Activated CD8-positive, alpha-beta T cell treated with anti-CD3 and anti-CD28 coated beads, Interleukin-2, amount 10 ng/mL, durations not matched to agents 7 days and 5 days (primary cell): Measurements from ENCODE around the gene ATP4B. TPM values are rescaled to one million over a fixed set of nuclear protein-coding genes. Genes with fewer than 3 reads are reported as not detected.

Experiments used
- ATAC-seq: fragments of 150-1000 bp; cut with Tn5 transposase; one replicate; pipeline ENCODE4 v1.10.0; 2021; ENCODE audit warnings: moderate library complexity
- CTCF ChIA-PET: fragments of 350-600 bp; sonication (Branson Sonifier 250); formaldehyde crosslinking; loops from one replicate; lab custom pipeline; 2021; ENCODE audit warnings: antibody characterized with exemption; lab: Charles Lee
- POLR2A ChIA-PET: fragments of 350-600 bp; sonication (Branson Sonifier 250); formaldehyde crosslinking; loops from one replicate; lab custom pipeline; 2021; ENCODE audit warnings: antibody characterized with exemption; lab: Charles Lee
- DNase-seq: peaks from one replicate; pipeline ENCODE4 v3.0.0-alpha.2; 2020
- H3K27ac Mint-ChIP-seq: one replicate; pipeline ENCODE4 v1.8.0; 2021; ENCODE audit warnings: mild to moderate bottlenecking, mixed read lengths
- H3K27me3 Mint-ChIP-seq: one replicate; pipeline ENCODE4 v1.8.0; 2021; ENCODE audit warnings: low read depth, mixed read lengths
- H3K36me3 Mint-ChIP-seq: one replicate; pipeline ENCODE4 v1.8.0; 2021; ENCODE audit warnings: low read depth, mixed read lengths
- H3K4me1 Mint-ChIP-seq: one replicate; pipeline ENCODE4 v1.8.0; 2021; ENCODE audit warnings: low read depth, mixed read lengths
- H3K4me3 Mint-ChIP-seq: one replicate; pipeline ENCODE4 v1.8.0; 2021; ENCODE audit warnings: mild to moderate bottlenecking, mixed read lengths
- H3K9me3 Mint-ChIP-seq: one replicate; pipeline ENCODE4 v1.8.0; 2022; ENCODE audit warnings: mixed read lengths; ENCODE audit not compliant: insufficient read depth
- total RNA-seq, 2 experiments: library from RNA; stranded (reverse); gene quantifications; one replicate each; pipeline ENCODE4 v1.2.3, GENCODE V29; 2021

ATP4B gene
- total RNA-seq, 2 experiments from 2014 or later = not detected

DNA sequence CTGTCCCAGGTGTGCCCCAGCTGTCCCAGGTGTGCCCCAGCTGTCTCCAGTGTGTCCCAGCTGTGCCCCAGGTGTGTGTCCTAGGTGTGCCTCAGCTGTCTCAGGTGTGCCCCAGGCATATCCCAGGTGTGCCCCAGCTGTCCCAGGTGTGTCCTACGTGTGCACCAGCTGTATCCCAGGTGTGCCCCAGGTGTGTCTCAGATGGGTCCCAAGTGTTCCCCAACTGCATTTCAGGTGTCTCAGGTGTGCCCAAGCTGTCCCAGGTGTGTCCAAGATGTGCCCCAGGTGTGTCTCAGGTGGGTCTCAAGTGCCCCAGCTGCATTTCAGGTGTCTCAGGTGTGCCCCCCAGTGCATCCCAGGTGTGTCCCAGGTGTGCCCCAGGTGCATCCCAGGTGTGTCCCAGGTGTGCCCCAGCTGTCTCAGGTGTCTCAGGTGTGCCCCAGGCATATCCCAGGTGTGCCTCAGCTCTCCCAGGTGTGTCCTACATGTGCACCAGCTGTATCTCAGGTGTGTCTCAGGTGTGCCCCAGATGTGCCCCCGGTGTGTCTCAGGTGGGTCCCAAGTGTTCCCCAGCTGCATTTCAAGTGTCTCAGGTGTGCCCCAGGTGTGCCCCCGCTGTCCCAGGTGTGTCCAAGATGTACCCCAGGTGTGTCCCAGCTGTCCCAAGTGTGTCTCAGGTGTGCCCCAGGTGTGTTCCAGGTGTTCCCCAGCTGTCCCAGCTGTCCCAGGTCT is 7.8 kb upstream of the ATP4B start:
- H3K9me3 Mint-ChIP-seq = peaks cover 11% of the 10 kb centered on the region
- no peaks in the 10 kb centered on the region for H3K4me1 Mint-ChIP-seq
- no peak for DNase-seq
- CTCF ChIA-PET = no interaction called here
- ATAC-seq = no peak
- peaks cover 5% of the 10 kb centered on the region for H3K27me3 Mint-ChIP-seq
- H3K4me3 Mint-ChIP-seq = no peak overlapping the region
- POLR2A ChIA-PET = interaction anchor here (0.9 kb wide), 1 partner anchor 59 kb away, joined by 3 read pairs; no protein-coding TSS in a partner anchor
- no peaks in the 10 kb centered on the region for H3K36me3 Mint-ChIP-seq
- no peak overlapping the region for H3K27ac Mint-ChIP-seq

DNA sequence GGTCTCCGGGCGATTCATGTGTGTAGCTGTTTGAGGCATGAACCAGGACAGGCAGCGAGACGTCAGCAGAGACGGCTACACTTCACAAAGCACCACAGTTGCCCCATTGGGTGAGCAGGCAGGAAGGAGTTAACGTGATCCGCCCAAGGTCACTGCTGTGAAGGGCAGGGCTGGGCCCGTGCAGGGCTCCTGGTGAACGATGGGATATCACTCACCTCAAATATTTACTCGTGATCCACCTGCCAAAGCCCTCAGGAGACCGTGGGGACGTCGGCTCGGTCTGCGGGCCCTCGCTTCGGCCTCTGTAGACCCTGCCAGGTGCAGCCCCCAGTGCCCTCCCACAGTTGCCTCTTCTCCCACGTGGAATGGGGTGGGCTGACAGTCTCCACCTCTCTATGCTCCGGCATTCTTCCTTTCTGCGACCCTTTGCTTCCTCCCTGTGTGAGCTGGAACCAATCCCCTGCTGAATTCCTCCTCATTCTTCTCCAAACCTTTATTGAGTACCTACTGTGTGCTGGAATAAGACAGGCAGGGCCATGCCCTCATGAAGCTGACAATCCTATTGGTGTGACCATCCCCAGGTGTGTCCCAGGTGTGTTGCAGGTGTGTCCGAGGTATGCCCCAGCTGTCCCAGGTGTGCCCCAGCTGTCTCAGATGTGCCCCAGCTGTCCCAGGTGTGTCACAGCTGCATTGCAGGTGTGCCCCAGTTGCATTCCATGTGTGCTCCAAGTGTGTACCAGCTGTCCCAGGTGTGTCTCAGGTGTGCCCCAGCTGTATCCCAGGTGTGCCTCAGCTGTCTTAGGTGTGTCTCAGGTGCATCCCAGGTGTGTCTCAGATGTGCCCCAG is 7.0 kb upstream of the ATP4B start:
- no peak overlapping the region for H3K27ac Mint-ChIP-seq
- peaks cover 11% of the 10 kb centered on the region for H3K9me3 Mint-ChIP-seq
- peak; percentile 15 for ATAC-seq
- peaks cover 5% of the 10 kb centered on the region for H3K27me3 Mint-ChIP-seq
- ChIA-PET POLR2A (interaction anchor here (0.9 kb wide), 1 partner anchor 60 kb away, joined by 3 read pairs; no protein-coding TSS in a partner anchor), CTCF (no interaction called here)
- no peak overlapping the region for H3K4me3 Mint-ChIP-seq
- no peak for DNase-seq
- H3K4me1 Mint-ChIP-seq = no peaks in the 10 kb centered on the region
- no peaks in the 10 kb centered on the region for H3K36me3 Mint-ChIP-seq

DNA sequence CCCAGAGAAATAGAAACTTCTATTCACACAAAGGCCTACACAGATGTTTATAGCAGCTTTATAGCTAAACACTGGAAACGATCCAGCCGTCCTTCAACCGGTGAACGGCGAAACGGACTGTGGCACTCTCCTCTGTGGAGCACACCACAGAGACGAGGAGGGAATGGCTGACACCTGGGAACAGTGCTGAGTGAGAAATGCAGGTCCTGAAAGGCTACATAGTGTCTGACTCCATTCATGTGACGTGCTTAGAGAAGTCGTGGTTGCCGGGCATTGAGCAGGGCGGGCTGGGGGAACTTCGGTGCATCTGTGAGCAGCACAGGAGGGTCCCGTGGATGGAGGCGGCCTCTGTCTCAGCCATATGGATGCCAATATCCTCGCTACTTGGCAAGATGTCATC is 5.9 kb upstream of the ATP4B start:
- ATAC-seq = no peak
- Mint-ChIP-seq H3K36me3 (no peaks in the 10 kb centered on the region), H3K27me3 (peaks cover 5% of the 10 kb centered on the region), H3K4me3 (no peak overlapping the region), H3K4me1 (no peaks in the 10 kb centered on the region), H3K27ac (no peak overlapping the region), H3K9me3 (peaks cover 11% of the 10 kb centered on the region)
- ChIA-PET POLR2A (no interaction called here), CTCF (interaction anchor here (0.6 kb wide), 1 partner anchor 61 kb away, joined by 3 read pairs; no protein-coding TSS in a partner anchor)
- DNase-seq = no peak

DNA sequence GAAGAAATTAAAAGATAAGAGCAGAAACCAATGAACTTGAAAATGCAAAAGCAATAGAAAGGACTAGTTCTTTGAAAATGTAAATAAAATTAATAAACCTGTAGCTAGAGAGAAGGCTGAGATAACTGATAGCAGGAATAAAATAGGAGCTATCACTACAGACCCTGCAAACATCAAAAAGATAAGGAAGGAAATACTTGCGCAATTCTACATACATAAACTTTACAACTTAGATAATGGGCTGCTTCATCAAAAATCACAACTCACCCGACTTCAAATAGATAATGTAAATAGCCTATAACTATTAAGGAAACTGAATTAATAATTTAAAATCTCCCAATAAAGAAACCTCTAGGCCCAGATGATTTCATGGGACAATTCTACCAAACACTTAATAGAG is 3.5 kb upstream of the ATP4B start:
- DNase-seq = no peak
- H3K9me3 Mint-ChIP-seq = peaks cover 11% of the 10 kb centered on the region
- ATAC-seq = no peak
- H3K27me3 Mint-ChIP-seq = peaks cover 5% of the 10 kb centered on the region
- H3K36me3 Mint-ChIP-seq = no peaks in the 10 kb centered on the region
- no peaks in the 10 kb centered on the region for H3K4me1 Mint-ChIP-seq
- ChIA-PET CTCF (no interaction called here), POLR2A (no interaction called here)
- no peak overlapping the region for H3K4me3 Mint-ChIP-seq
- no peak overlapping the region for H3K27ac Mint-ChIP-seq

DNA sequence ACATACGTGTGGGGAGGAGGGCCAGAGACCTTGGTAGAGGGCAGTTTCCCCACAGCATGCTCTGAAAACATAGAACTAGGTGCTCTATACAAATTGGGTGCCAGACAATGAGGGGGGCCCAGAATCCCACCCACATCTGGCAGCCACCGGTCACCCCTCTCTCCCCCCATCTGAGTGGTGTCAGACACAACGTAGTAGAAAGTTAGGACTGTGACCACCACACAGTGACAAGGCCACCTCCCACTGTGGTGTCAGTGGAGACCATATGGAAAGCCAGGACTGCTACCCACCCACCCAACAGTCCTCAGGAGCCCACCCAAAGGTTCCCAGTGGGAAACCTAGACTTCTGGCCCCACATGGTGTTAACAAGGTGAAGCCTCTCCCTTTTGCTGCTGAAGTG is 2.1 kb upstream of the ATP4B start:
- ChIA-PET CTCF (no interaction called here), POLR2A (no interaction called here)
- peaks cover 11% of the 10 kb centered on the region for H3K9me3 Mint-ChIP-seq
- ATAC-seq = no peak
- H3K36me3 Mint-ChIP-seq = no peaks in the 10 kb centered on the region
- H3K4me3 Mint-ChIP-seq = no peak overlapping the region
- H3K4me1 Mint-ChIP-seq = no peaks in the 10 kb centered on the region
- H3K27ac Mint-ChIP-seq = no peak overlapping the region
- peaks cover 5% of the 10 kb centered on the region for H3K27me3 Mint-ChIP-seq
- DNase-seq = no peak

DNA sequence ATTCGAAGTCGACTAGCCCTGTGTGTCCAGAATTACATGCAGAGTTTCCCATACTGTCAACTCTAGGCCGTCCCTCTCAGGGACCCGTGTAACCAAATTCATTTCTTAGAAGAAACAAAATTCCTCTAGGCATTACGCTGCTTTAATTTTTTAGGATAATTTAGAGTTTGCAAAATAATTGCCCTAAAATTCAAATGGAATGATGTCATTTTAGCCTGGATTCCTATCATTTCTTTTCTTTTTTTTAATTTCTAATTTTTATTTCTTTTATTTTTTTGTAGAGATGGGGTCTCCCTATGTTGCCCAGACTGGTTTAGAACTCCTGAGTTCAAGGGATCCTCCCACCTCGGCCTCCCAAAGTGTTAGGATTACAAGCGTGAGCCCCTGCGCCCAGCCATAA is 1.3 kb upstream of the ATP4B start:
- DNase-seq = no peak
- Mint-ChIP-seq H3K27me3 (peaks cover 5% of the 10 kb centered on the region), H3K36me3 (no peaks in the 10 kb centered on the region), H3K4me1 (no peaks in the 10 kb centered on the region), H3K27ac (no peak overlapping the region), H3K9me3 (peaks cover 11% of the 10 kb centered on the region), H3K4me3 (no peak overlapping the region)
- ChIA-PET POLR2A (no interaction called here), CTCF (no interaction called here)
- ATAC-seq = no peak

DNA sequence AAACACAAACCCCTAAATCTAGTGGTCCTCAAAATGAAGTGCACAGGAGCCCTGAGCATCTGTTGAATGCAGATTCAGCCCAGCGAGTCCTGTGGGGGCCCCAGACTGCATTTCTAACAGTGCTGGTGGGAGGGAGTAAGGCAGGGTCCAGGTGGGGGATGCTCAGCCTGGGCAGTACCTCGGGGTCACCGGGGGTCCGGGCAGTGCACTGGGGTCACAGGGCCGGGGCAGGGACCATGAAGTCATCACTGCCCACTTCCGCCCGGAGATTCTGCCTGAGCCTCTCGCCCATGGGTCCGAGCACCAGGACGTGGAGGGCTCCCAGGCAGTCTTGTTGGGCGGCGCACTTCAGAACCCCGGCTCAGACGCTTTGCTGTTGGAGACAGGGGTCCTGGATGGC is 838 bp upstream of the ATP4B start:
- ATAC-seq = no peak
- peaks cover 11% of the 10 kb centered on the region for H3K9me3 Mint-ChIP-seq

DNA sequence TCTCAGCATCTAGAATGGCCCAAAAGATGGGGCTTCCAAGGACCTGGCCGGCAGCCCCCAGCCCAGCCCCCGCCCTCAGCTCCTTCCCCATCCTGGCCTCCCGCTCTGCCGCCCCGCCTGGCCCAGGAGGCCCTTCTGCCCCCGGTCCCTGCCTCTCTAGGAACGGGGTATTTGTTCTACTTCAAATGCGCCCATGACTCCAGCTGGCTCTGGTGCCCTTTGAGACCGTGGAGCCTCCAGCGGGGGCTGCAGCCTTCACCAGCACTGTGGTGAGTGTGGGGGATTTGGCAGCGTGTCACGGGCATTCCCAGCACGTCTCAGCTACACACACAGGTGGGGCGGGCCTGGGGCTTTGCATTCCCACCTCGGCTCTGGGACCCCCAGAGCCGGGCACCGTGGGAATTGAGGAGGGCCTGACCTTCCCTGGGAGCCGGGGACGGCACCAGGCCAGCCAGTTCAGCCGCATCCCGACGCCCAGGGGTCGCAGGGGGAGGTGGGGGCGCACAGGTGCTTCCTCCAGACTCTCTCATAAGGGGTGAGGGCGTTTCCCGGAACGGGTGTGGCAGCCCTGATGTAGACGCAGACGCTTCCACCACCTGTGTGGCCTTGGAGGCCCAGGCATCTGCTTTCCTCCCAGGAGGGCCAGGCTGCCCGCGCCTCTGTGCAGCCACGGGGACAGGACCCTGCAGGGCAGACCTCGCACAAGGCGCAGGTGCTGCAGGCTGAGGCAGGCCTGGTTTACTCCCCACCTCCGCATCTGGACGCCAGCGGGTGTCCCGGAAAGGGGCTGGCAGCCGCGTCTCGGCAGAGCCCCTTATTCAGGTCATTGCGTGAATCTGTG is 947 bp downstream of the ATP4B start:
- H3K4me1 Mint-ChIP-seq = peaks cover 3% of the 10 kb centered on the region
- no peaks in the 10 kb centered on the region for H3K36me3 Mint-ChIP-seq
- POLR2A ChIA-PET = no interaction called here
- H3K27me3 Mint-ChIP-seq = peaks cover 3% of the 10 kb centered on the region
- H3K27ac Mint-ChIP-seq = no peak overlapping the region
- ATAC-seq (no peak), DNase-seq (no peak)
- H3K9me3 Mint-ChIP-seq = peaks cover 11% of the 10 kb centered on the region
- H3K4me3 Mint-ChIP-seq = no peak overlapping the region
- CTCF ChIA-PET = no interaction called here

More for the DNA sequence above, 838 bp upstream of the ATP4B start:
- DNase-seq = no peak
- POLR2A ChIA-PET = no interaction called here
- H3K27ac Mint-ChIP-seq = no peak overlapping the region
- no peak overlapping the region for H3K4me3 Mint-ChIP-seq
- CTCF ChIA-PET = no interaction called here
- H3K36me3 Mint-ChIP-seq = no peaks in the 10 kb centered on the region
- H3K27me3 Mint-ChIP-seq = peaks cover 5% of the 10 kb centered on the region
- H3K4me1 Mint-ChIP-seq = peaks cover under 1% of the 10 kb centered on the region

DNA sequence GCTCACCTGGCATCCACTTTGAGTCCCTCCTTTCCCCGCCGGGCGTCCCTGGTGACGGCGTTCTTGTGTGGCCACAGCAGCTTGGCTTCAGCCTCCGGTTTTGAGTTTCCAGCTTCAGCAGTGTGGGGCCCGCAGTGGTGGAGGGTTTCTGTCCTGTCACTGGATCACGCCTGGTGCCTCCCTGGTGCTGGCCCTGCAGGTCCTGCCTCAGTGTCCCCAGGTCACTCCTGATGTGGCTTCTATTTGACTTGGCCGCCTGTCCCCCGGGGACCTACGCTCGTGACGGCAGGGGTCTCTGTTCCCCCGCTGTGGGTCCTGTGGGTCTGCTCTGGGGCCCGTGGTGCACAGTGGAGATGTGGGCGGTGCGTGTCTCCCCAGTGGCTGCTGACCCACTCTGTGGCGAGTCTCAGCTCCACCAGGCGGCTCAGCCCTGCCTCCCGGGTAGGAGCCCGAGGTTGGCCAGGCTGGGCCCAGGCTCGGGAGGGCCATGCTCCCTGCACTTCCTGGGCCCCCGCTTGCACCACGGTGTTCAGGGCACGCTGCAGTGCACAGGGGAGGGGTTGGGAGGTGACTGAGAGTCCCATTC is 1.9 kb downstream of the ATP4B start:
- DNase-seq (no peak), ATAC-seq (no peak)
- CTCF ChIA-PET = no interaction called here
- Mint-ChIP-seq H3K27me3 (peaks cover under 1% of the 10 kb centered on the region), H3K36me3 (no peaks in the 10 kb centered on the region), H3K27ac (no peak overlapping the region), H3K4me1 (peaks cover 3% of the 10 kb centered on the region), H3K9me3 (peaks cover 3% of the 10 kb centered on the region), H3K4me3 (no peak overlapping the region)
- POLR2A ChIA-PET = no interaction called here

DNA sequence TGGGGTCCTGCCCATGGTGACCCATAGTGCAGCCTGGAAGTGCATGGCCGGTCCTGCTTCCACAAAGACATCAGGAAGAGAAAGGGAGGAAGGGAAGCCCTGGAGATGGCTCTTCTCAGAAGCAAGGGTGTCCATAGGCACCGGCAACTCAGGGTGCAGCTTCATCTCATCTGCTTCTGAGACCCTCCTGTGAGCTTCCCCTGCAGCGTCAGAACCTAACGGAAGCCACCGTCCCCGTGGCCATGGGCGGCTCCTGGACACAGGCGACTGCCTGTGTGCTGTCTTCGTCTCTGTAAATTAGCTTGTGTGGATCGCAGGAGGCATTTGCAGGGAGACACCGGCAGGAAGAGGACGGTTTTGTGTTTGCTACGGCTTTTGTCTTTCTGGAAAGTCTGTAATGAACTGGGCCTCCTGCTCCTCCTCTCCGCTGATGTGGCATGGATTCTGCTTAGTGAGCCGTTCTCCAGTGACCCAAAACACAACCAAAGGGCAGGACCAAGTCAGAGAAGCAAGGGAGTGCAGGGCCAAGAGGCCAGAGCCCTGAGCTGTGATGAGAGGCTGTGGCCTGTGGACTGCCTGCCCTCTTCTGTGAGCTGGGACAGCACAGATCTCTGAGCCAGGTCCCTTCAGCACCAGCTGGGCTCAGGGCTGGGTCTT is 2.5 kb downstream of the ATP4B start:
- Mint-ChIP-seq H3K4me3 (no peak overlapping the region), H3K27me3 (no peaks in the 10 kb centered on the region), H3K27ac (no peak overlapping the region), H3K9me3 (no peaks in the 10 kb centered on the region), H3K4me1 (peaks cover 3% of the 10 kb centered on the region), H3K36me3 (no peaks in the 10 kb centered on the region)
- ChIA-PET CTCF (no interaction called here), POLR2A (no interaction called here)
- no peak for ATAC-seq
- DNase-seq = no peak
